AG09319 (cell line): Measurements from ENCODE around the gene ARHGAP21.

ENCODE experiments used
- DNase-seq: peaks from one replicate; pipeline ENCODE4 v3.0.0-alpha.2; 2010; ENCODE audit warnings: low read depth; ENCODE audit errors: extremely low read depth
- CTCF ChIP-seq: IDR thresholded peaks from 2 replicates; pipeline ENCODE4 v1.5.1; 2011; ENCODE audit warnings: low read depth, mild to moderate bottlenecking, inconsistent platforms, low read length, moderate library complexity

The ARHGAP21 gene

GRCh38 chr10:24751716-24752115 lies 28.0 kb upstream of the ARHGAP21 start:
- no peak for DNase-seq
- TF ChIP-seq CTCF, result no peak

- no peak for DNase-seq
- no peak for TF ChIP-seq CTCF
Measured at GRCh38 chr10:24750695-24751094, 27.0 kb upstream of the ARHGAP21 start.

DNA sequence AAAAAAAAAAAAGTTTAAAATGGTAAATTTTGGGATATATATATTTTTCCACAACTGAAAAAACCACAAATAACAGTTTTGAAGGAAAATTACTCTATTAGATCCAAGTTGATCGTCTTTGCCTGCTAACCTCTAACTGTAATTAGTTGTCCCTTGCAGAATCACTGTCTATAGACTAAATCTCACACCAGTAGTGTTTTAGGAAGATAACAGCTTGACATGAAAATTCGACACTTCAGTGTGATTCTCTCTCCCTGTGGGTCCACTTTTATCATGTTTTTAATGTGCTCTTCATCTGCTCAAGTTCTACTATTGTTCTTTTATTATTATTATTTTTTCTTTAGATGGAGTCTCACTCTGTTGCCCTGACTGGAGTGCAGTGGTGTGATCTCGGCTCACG lies 24.5 kb upstream of the ARHGAP21 start:
- DNase-seq, result no peak
- no peak for TF ChIP-seq CTCF

- no peak for DNase-seq
- TF ChIP-seq CTCF, result no peak
Measured at GRCh38 chr10:24744946-24745345, 21.3 kb upstream of the ARHGAP21 start.

DNA sequence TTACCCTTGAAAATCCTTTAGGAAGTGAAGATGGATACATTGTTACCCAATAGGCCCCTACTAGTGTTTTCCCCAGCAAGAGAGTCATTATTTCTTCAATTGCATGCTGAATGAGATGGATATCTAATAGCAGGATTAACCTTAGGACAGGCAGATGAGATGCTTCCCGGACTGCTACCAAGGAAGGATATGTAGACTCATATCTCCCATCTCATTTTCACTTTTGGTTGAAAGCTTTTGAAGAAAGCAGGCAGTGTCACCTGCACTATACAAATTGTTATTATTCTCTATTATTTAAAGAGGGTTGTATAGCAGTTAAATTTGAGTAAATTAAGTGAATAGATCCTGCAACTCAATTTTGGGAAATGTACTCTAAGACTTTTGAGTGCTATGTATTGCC lies 17.0 kb upstream of the ARHGAP21 start:
- no peak for DNase-seq

DNA sequence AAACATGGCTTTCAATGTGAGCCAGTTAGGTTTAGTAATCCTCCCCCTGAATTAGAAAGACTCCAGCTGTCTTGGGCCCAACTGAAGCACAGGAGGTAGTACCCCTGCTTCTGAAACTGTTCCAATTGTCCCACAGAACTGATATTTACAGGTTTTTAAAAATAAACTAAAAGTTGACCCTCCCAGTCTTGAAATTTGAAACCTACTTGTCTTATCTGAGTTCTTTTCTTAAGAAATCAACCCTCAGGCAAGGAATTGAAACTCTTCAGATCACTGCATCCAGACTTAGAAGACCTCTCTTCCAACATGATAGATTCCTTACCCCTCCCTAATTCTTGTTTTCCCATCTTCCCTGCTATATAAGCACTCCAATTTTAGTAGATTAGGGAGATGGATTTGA lies 13.3 kb upstream of the ARHGAP21 start:
- no peak for TF ChIP-seq CTCF
- no peak for DNase-seq

More for the DNA sequence above, 17.0 kb upstream of the ARHGAP21 start:
- TF ChIP-seq CTCF, result no peak

DNA sequence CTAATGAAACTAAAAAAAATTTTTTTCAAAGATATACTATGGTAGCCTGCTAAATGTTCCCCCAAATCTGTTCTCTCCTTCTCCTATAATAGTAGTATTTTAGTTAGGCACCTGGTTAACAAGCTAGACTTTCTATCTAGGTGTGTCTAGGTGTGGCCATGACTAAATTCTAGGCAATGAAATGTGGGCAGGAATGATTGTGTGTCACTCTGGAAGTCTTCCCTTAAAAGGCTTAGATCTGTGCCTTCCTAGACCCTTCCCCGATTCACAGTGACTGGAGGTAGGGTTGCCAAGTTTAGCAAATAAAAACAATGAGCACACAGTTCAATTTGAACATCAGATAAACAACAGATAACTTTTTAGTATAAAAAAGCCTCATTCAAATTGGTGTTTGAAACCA lies 8.3 kb upstream of the ARHGAP21 start:
- DNase-seq, result no peak
- no peak for TF ChIP-seq CTCF
